HG03565 (cell line): Measurements from ENCODE around the gene IMMP1L.

Source experiments
- ATAC-seq: cut with Tn5 transposase; IDR thresholded peaks from one replicate; pipeline ENCODE4 v1.9.1; 2021; ENCODE audit warnings: mild to moderate bottlenecking, moderate library complexity; ENCODE audit not compliant: unreplicated experiment

The IMMP1L gene

GRCh38 chr11:31404614-31405013, 104.8 kb downstream of the IMMP1L start:
- ATAC-seq: no peak

GRCh38 chr11:31397239-31397834, 112.1 kb downstream of the IMMP1L start:
- ATAC-seq: no peak

DNA sequence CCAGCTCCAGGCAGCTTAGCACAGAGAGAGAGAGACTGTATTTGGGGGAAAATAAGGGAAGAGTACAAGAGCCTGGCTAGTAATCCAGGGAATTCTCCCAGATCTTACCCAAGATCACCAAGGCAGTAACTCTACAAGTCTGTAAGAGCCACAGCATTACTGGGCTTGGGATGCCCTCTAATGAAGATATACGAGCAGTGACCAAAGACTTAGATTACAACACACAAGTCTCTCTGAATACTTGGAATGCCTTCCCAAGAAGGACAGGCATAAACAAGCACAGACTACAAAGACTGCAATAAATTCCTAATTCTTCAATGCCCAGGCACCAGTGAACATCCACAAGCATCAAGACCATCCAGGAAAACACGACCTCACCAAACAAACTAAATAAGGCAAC, 122.0 kb downstream of the IMMP1L start:
- ATAC-seq: no peak

GRCh38 chr11:31383116-31383515, 126.3 kb downstream of the IMMP1L start:
- ATAC-seq: no peak
